H9 (cell line): ENCODE data around the gene ACO1. TPM values are rescaled to one million over a fixed set of nuclear protein-coding genes. Genes with fewer than 3 reads are reported as not detected.

Experiments used
- DNase-seq: peaks from one replicate; pipeline ENCODE4 v3.0.0-alpha.2; 2017
- H2AFZ ChIP-seq: one replicate; pipeline ENCODE4 v1.6.1; 2013; ENCODE audit warnings: mild to moderate bottlenecking, low read length, control low read depth, moderate library complexity
- H2AK5ac ChIP-seq: 2 replicates; pipeline ENCODE4 v1.6.1; 2013; ENCODE audit warnings: low read length, control low read depth, mixed read lengths; ENCODE audit not compliant: insufficient read length
- H2BK120ac ChIP-seq: one replicate; pipeline ENCODE4 v1.6.1; 2013; ENCODE audit warnings: low read depth, mild to moderate bottlenecking, low read length, control low read depth, inconsistent platforms; ENCODE audit not compliant: poor library complexity, severe bottlenecking
- H2BK12ac ChIP-seq: 2 replicates; pipeline ENCODE4 v1.6.1; 2013; ENCODE audit warnings: low read length, control low read depth, mixed read lengths, low read depth; ENCODE audit not compliant: insufficient read length
- H2BK15ac ChIP-seq: 2 replicates; pipeline ENCODE4 v1.6.1; 2013; ENCODE audit warnings: low read depth, low read length, control low read depth
- H2BK20ac ChIP-seq: one replicate; pipeline ENCODE4 v1.6.1; 2013; ENCODE audit warnings: low read depth, mild to moderate bottlenecking, low read length, control low read depth, inconsistent platforms; ENCODE audit not compliant: poor library complexity, severe bottlenecking
- H2BK5ac ChIP-seq: 2 replicates; pipeline ENCODE4 v1.6.1; 2013; ENCODE audit warnings: low read length, control low read depth, mixed read lengths; ENCODE audit not compliant: insufficient read length
- H3K14ac ChIP-seq: 2 replicates; pipeline ENCODE4 v1.6.1; 2013; ENCODE audit warnings: low read length, control low read depth; ENCODE audit not compliant: insufficient read depth
- H3K18ac ChIP-seq: 2 replicates; pipeline ENCODE4 v1.6.1; 2013; ENCODE audit warnings: low read depth, mild to moderate bottlenecking, mixed read lengths, low read length, control low read depth; ENCODE audit not compliant: insufficient read length
- H3K23ac ChIP-seq: 2 replicates; pipeline ENCODE4 v1.6.1; 2013; ENCODE audit warnings: low read length, control low read depth, mixed read lengths, low read depth; ENCODE audit not compliant: insufficient read length
- H3K23me2 ChIP-seq: 2 replicates; pipeline ENCODE4 v1.6.1; 2013; ENCODE audit warnings: low read depth, mild to moderate bottlenecking, mixed read lengths, low read length, control low read depth; ENCODE audit not compliant: insufficient read length, poor library complexity, severe bottlenecking
- H3K27ac ChIP-seq: 2 replicates; pipeline ENCODE4 v1.5.1; 2013; ENCODE audit warnings: low read length, control low read depth, mixed read lengths, low read depth; ENCODE audit not compliant: insufficient read length
- H3K27me3 ChIP-seq: 2 replicates; pipeline ENCODE4 v1.6.1; 2013; ENCODE audit warnings: low read length, control low read depth, inconsistent platforms; ENCODE audit not compliant: insufficient read depth
- H3K4ac ChIP-seq: 2 replicates; pipeline ENCODE4 v1.6.1; 2013; ENCODE audit warnings: low read depth, mild to moderate bottlenecking, control low read depth, inconsistent platforms, low read length, moderate library complexity
- H3K4me1 ChIP-seq: 2 replicates; pipeline ENCODE4 v1.6.1; 2013; ENCODE audit warnings: low read length, control low read depth, inconsistent platforms; ENCODE audit not compliant: insufficient read depth
- H3K4me2 ChIP-seq: 2 replicates; pipeline ENCODE4 v1.6.1; 2013; ENCODE audit warnings: low read length, control low read depth, mixed read lengths; ENCODE audit not compliant: insufficient read length, insufficient read depth
- H3K56ac ChIP-seq: 2 replicates; pipeline ENCODE4 v1.6.1; 2013; ENCODE audit warnings: low read depth, mild to moderate bottlenecking, mixed read lengths, low read length, control low read depth; ENCODE audit not compliant: insufficient read length
- H3K79me1 ChIP-seq: 2 replicates; pipeline ENCODE4 v1.6.1; 2013; ENCODE audit warnings: low read depth, mild to moderate bottlenecking, moderate library complexity, low read length, control low read depth, inconsistent platforms; ENCODE audit not compliant: insufficient read depth, poor library complexity, severe bottlenecking
- H3K79me2 ChIP-seq: 2 replicates; pipeline ENCODE4 v1.6.1; 2013; ENCODE audit warnings: low read length, control low read depth, inconsistent platforms; ENCODE audit not compliant: insufficient read depth
- H3K9ac ChIP-seq: 2 replicates; pipeline ENCODE4 v1.6.1; 2013; ENCODE audit warnings: low read length, control low read depth, mixed read lengths; ENCODE audit not compliant: insufficient read length; ENCODE audit errors: extremely low read depth
- H3K9me3 ChIP-seq: one replicate; pipeline ENCODE4 v1.6.1; 2013; ENCODE audit warnings: low read depth, low read length, inconsistent platforms; ENCODE audit not compliant: control insufficient read depth
- H3T11ph ChIP-seq: one replicate; pipeline ENCODE4 v1.6.1; 2013; ENCODE audit warnings: mild to moderate bottlenecking, low read length, control low read depth, inconsistent platforms
- H4K20me1 ChIP-seq: one replicate; pipeline ENCODE4 v1.6.1; 2013; ENCODE audit not compliant: control insufficient read depth, insufficient read length, insufficient read depth
- H4K5ac ChIP-seq: 2 replicates; pipeline ENCODE4 v1.6.1; 2013; ENCODE audit warnings: low read depth, mild to moderate bottlenecking, mixed read lengths, low read length, control low read depth; ENCODE audit not compliant: insufficient read length
- H4K8ac ChIP-seq: replicated peaks from 2 replicates; pipeline ENCODE4 v1.6.1; 2013; ENCODE audit warnings: low read length, control low read depth, mixed read lengths, low read depth; ENCODE audit not compliant: insufficient read length
- H4K91ac ChIP-seq: 2 replicates; pipeline ENCODE4 v1.6.1; 2013; ENCODE audit warnings: low read depth, mild to moderate bottlenecking, moderate library complexity, mixed read lengths, low read length, control low read depth; ENCODE audit not compliant: insufficient read length
- H3K27ac Mint-ChIP-seq, 3 experiments: 2 replicates in 2 of 3; 3 replicates in 1 of 3; pipeline ENCODE4 v1.8.0; 2020 to 2021; ENCODE audit warnings: mixed read lengths in 3 of 3, mild to moderate bottlenecking in 1 of 3, moderate library complexity in 1 of 3
- H3K27me3 Mint-ChIP-seq: 2 replicates; pipeline ENCODE4 v1.8.0; 2021; ENCODE audit warnings: low read depth, mild to moderate bottlenecking, moderate library complexity, mixed read lengths
- H3K36me3 Mint-ChIP-seq, 3 experiments: 2 replicates in 2 of 3; 3 replicates in 1 of 3; pipeline ENCODE4 v1.8.0; 2020 to 2021; ENCODE audit warnings: low read depth in 3 of 3, mixed read lengths in 3 of 3; ENCODE audit not compliant: insufficient read depth in 1 of 3
- H3K4me1 Mint-ChIP-seq, 2 experiments: 2 replicates each; pipeline ENCODE4 v1.8.0; 2020; ENCODE audit warnings: mixed read lengths in 2 of 2
- H3K4me3 Mint-ChIP-seq, 2 experiments: 2 replicates in 1 of 2; 3 replicates in 1 of 2; pipeline ENCODE4 v1.8.0; 2020 to 2021; ENCODE audit warnings: mild to moderate bottlenecking in 2 of 2, mixed read lengths in 2 of 2, moderate library complexity in 1 of 2
- H3K9me3 Mint-ChIP-seq, 2 experiments: 2 replicates in 1 of 2; 3 replicates in 1 of 2; pipeline ENCODE4 v1.8.0; 2020; ENCODE audit warnings: mild to moderate bottlenecking in 2 of 2, mixed read lengths in 2 of 2, moderate library complexity in 1 of 2
- CTCF ChIP-seq: fragments of 200-600 bp; sonication (generic); conservative IDR thresholded peaks from 3 replicates; pipeline ENCODE4 v1.8.0; 2021; ENCODE audit warnings: antibody characterized with exemption, mild to moderate bottlenecking
- WGBS: extraction: QIAGEN DNeasy Blood & Tissue Kit; methylation state at CpG from one replicate; pipeline ENCODE4 v1.1.7; 2013; ENCODE audit warnings: missing lambda C conversion rate, low lambda C conversion rate, mixed read lengths; ENCODE audit not compliant: insufficient read length; ENCODE audit errors: extremely low coverage; 5-methylcytosine and 5-hydroxymethylcytosine counted together
- total RNA-seq: library from RNA; stranded (reverse); gene quantifications from 2 replicates; pipeline ENCODE4 v1.2.1, GENCODE V29; 2021

Gene ACO1
- total RNA-seq, 1 experiment from 2014 or later = 44.5 TPM

DNA sequence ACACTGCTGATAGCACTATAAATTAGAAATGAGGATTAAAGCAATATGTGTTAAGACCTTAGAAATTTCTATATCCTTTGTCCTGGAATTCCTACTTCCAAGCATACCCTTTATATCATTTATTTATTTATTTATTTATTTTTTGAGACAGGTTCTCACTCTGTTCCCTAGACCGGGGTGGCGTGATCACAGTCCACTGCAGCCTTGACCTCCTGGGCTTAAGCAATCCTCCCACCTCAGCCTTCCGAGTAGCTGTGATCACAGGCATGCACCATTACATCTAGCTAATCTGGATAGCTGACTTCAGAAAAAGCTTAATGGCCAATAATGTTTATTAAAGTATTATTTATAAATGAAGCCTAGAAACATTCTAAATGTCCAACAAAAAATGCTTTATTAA is 27.3 kb downstream of the ACO1 start:
- H3K18ac ChIP-seq = no peak overlapping the region
- H2BK5ac ChIP-seq = no peak overlapping the region
- H3K4ac ChIP-seq = no peak overlapping the region
- no peaks in the 10 kb centered on the region for H3K79me1 ChIP-seq
- H3K36me3 Mint-ChIP-seq = peaks cover 18 to 42% (median 26%) of the 10 kb centered on the region in 3 experiments; a peak in 6 of 7 replicates
- no peaks in the 10 kb centered on the region for H3K9me3 Mint-ChIP-seq
- H3K4me2 ChIP-seq = no peak overlapping the region
- H2AK5ac ChIP-seq = no peak overlapping the region
- H3T11ph ChIP-seq = no peak overlapping the region
- no peak overlapping the region for H3K9ac ChIP-seq
- no CpG with 5 or more reads among the region's 3 CpGs for WGBS
- no peak overlapping the region for H3K27ac ChIP-seq
- H2AFZ ChIP-seq = no peak overlapping the region
- H4K91ac ChIP-seq = no peak overlapping the region
- H2BK120ac ChIP-seq = no peak overlapping the region
- H2BK15ac ChIP-seq = no peak overlapping the region
- TF ChIP-seq CTCF = no peak
- no peak overlapping the region for H2BK12ac ChIP-seq
- H3K27me3 Mint-ChIP-seq = no peaks in the 10 kb centered on the region
- H3K56ac ChIP-seq = no peak overlapping the region
- H3K4me1 Mint-ChIP-seq = no peaks in the 10 kb centered on the region
- no peaks in the 10 kb centered on the region for H3K23me2 ChIP-seq
- no peak overlapping the region for H3K4me3 Mint-ChIP-seq
- H3K9me3 ChIP-seq = no peaks in the 10 kb centered on the region
- H4K5ac ChIP-seq = no peak overlapping the region
- H3K79me2 ChIP-seq = no peaks in the 10 kb centered on the region
- no peak overlapping the region for H3K23ac ChIP-seq
- H3K4me1 ChIP-seq = no peaks in the 10 kb centered on the region
- H3K27me3 ChIP-seq = no peaks in the 10 kb centered on the region
- H2BK20ac ChIP-seq = no peak overlapping the region
- H4K8ac ChIP-seq = no peak overlapping the region
- no peaks in the 10 kb centered on the region for H4K20me1 ChIP-seq
- no peak overlapping the region for H3K14ac ChIP-seq
- H3K27ac Mint-ChIP-seq = no peak overlapping the region
- DNase-seq = no peak
